ENCODE measurements around the gene SZRD1. TPM values are rescaled to one million over a fixed set of nuclear protein-coding genes. Genes with fewer than 3 reads are reported as not detected.

Gene SZRD1
- total and polyA plus RNA-seq, 2 of the 8 experiments (the other 6 are each of a cell fraction or from before 2014, with no cell fraction given): 97.8 to 108 TPM

Other genes with a start within 250 kb of the SZRD1 start
- 28.4 and 33.6 TPM in 2 replicates for gene EPHA2, start 211.2 kb upstream of the SZRD1 start, total RNA-seq (2021; fragmentation: NEBNext Ultra II Directional; extraction: Animal tissue kit (Norgen Biotek cat#: 25700))
- gene EPHA2, start 211.2 kb upstream of the SZRD1 start, polyA plus RNA-seq (2011; rRNA removed): 26.8 and 42.2 TPM in 2 replicates
- 51.9 and 56.4 TPM in 2 replicates for gene ARHGEF19, start 154.6 kb upstream of the SZRD1 start, total RNA-seq (2021; fragmentation: NEBNext Ultra II Directional; extraction: Animal tissue kit (Norgen Biotek cat#: 25700))
- 47.5 and 69.2 TPM in 2 replicates for gene ARHGEF19, start 154.6 kb upstream of the SZRD1 start, polyA plus RNA-seq (2011; rRNA removed)
- gene CPLANE2, start 130.1 kb upstream of the SZRD1 start, total RNA-seq (2021; fragmentation: NEBNext Ultra II Directional; extraction: Animal tissue kit (Norgen Biotek cat#: 25700)): 2.5 and 2.7 TPM in 2 replicates
- 2.3 and 3.7 TPM in 2 replicates for gene CPLANE2, start 130.1 kb upstream of the SZRD1 start, polyA plus RNA-seq (2011; rRNA removed)
- 17.0 and 17.4 TPM in 2 replicates for gene FBXO42, start 14.8 kb upstream of the SZRD1 start, total RNA-seq (2021; fragmentation: NEBNext Ultra II Directional; extraction: Animal tissue kit (Norgen Biotek cat#: 25700))
- 14.4 and 15.1 TPM in 2 replicates for gene FBXO42, start 14.8 kb upstream of the SZRD1 start, polyA plus RNA-seq (2011; rRNA removed)
- gene SPATA21, start 70.2 kb downstream of the SZRD1 start, total RNA-seq (2021; fragmentation: NEBNext Ultra II Directional; extraction: Animal tissue kit (Norgen Biotek cat#: 25700)): not detected in 2 replicates
- gene SPATA21, start 70.2 kb downstream of the SZRD1 start, polyA plus RNA-seq (2011; rRNA removed): 0.25 TPM in 1 of 2 replicates, not detected in the other
- gene NECAP2, start 73.5 kb downstream of the SZRD1 start, total RNA-seq (2021; fragmentation: NEBNext Ultra II Directional; extraction: Animal tissue kit (Norgen Biotek cat#: 25700)): 24.4 and 26.6 TPM in 2 replicates
- gene NECAP2, start 73.5 kb downstream of the SZRD1 start, polyA plus RNA-seq (2011; rRNA removed): 29.1 and 29.7 TPM in 2 replicates
- 1,303 and 1,497 TPM in 2 replicates for gene RNU1-1, start 147.0 kb downstream of the SZRD1 start, total RNA-seq (2021; fragmentation: NEBNext Ultra II Directional; extraction: Animal tissue kit (Norgen Biotek cat#: 25700))
- gene RNU1-1, start 147.0 kb downstream of the SZRD1 start, polyA plus RNA-seq (2011; rRNA removed): under 0.01 and 145 TPM in 2 replicates
- 19.3 and 19.4 TPM in 2 replicates for gene NBPF1, start 246.3 kb downstream of the SZRD1 start, total RNA-seq (2021; fragmentation: NEBNext Ultra II Directional; extraction: Animal tissue kit (Norgen Biotek cat#: 25700))
- gene NBPF1, start 246.3 kb downstream of the SZRD1 start, polyA plus RNA-seq (2011; rRNA removed): 8.5 and 9.6 TPM in 2 replicates

Measured in H1 (cell line).